Mesothelial cell of epicardium (in vitro differentiated cells): ENCODE data around the gene BRSK2. TPM values are rescaled to one million over a fixed set of nuclear protein-coding genes. Genes with fewer than 3 reads are reported as not detected.
"Not testable (repeated sequence)": the region's sequence is repeated elsewhere in the genome, so short reads cannot be mapped to it uniquely, and the experiment has no call there.

Experiments
- DNase-seq, 2 experiments: peaks; one replicate each; pipeline ENCODE4 v3.0.0; 2021; ENCODE audit warnings: low spot score in 2 of 2; ENCODE audit not compliant: unreplicated experiment in 2 of 2
- H3K27ac Mint-ChIP-seq: 2 replicates; pipeline ENCODE4 v1.8.0; 2021; ENCODE audit warnings: mixed read lengths
- H3K27me3 Mint-ChIP-seq: 2 replicates; pipeline ENCODE4 v1.8.0; 2021; ENCODE audit warnings: low read depth, mixed read lengths
- H3K36me3 Mint-ChIP-seq: 2 replicates; pipeline ENCODE4 v1.8.0; 2021; ENCODE audit warnings: mixed read lengths
- H3K4me1 Mint-ChIP-seq: 2 replicates; pipeline ENCODE4 v1.8.0; 2021; ENCODE audit warnings: mixed read lengths
- H3K4me3 Mint-ChIP-seq: 2 replicates; pipeline ENCODE4 v1.8.0; 2021; ENCODE audit warnings: mild to moderate bottlenecking, moderate library complexity, mixed read lengths
- H3K9me3 Mint-ChIP-seq: 2 replicates; pipeline ENCODE4 v1.8.0; 2021; ENCODE audit warnings: mixed read lengths
- CTCF ChIP-seq: fragments of 200-600 bp; sonication (generic); IDR thresholded peaks from one replicate; pipeline ENCODE4 v1.5.0; 2021; ENCODE audit warnings: antibody characterized with exemption; ENCODE audit not compliant: unreplicated experiment
- total RNA-seq: library from RNA; stranded (reverse); gene quantifications from 3 replicates; pipeline ENCODE4 v1.2.1, GENCODE V29; 2021

BRSK2 gene
- total RNA-seq, 1 donor from 2014 or later = 4.9 TPM

DNA sequence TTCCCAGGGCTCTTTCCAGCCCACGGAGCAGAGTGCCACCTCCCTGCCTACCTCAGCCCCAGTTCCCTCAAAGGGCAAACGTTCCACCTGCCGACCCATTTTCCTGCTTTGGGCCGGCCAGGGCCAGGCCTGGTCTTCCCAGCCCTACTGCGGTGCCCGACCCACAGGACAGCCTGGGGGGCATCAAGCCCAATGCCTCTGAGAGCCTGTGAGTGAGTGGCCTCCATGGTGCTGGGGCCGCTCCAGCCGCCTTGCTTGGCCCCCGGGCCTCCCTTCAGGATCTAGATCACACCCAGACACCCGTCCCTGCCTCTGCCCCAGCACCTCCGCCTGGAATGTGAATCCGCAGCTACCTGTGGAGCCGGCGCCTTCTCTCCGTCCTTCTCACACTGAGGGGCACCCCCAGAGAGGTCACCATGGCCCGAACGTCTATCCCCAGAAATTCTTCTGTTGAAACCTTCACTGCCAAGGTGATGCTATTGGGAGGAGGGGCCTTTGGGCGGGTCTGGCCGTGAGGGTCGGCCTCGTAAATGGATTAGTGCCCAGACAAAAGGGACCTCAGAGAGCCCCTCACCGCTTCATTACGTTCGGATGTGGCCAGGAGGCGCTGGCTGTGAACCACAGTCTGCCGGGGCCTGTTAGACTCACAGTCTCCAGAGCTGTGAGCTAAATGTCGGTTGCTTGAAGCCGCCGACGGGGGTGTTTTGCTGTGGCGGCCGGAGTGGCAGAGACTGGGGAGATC lies 36.2 kb upstream of the BRSK2 start:
- H3K9me3 Mint-ChIP-seq = no peaks in the 10 kb centered on the region
- peaks cover 7% of the 10 kb centered on the region for H3K4me1 Mint-ChIP-seq
- TF ChIP-seq CTCF = no peak
- H3K27me3 Mint-ChIP-seq = peaks cover 24% of the 10 kb centered on the region
- DNase-seq = no peak
- H3K27ac Mint-ChIP-seq = no peak overlapping the region
- no peak overlapping the region for H3K4me3 Mint-ChIP-seq
- no peaks in the 10 kb centered on the region for H3K36me3 Mint-ChIP-seq

- H3K9me3 Mint-ChIP-seq = no peaks in the 10 kb centered on the region
- DNase-seq = no peak
- no peaks in the 10 kb centered on the region for H3K36me3 Mint-ChIP-seq
- H3K4me3 Mint-ChIP-seq = no peak overlapping the region
- H3K4me1 Mint-ChIP-seq = peaks cover 5% of the 10 kb centered on the region
- no peak overlapping the region for H3K27ac Mint-ChIP-seq
- peaks cover 24% of the 10 kb centered on the region for H3K27me3 Mint-ChIP-seq
- TF ChIP-seq CTCF = no peak
These were observed 35.4 kb upstream of the BRSK2 start for GRCh38 chr11:1354125-1354938.

DNA sequence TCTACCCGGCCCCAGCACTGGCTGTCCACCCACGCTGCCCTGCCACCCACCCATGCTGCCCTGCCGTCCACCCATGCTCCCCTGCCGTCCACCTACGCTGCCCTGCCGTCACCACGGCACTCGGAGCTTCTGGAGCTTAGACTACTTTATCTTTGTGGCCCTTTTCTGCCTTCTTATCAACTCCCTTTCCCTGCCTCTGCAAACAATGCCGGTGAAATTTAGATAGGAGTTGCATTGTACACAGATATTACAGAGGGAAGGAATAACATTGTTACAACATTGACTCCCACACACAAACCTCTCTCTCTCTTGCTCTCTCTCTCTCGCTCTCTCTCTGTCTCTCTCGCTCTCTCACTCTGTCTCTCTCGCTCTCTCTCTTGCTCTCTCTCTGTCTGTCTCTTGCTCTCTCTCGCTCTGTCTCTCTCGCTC lies 33.7 kb upstream of the BRSK2 start:
- H3K27ac Mint-ChIP-seq = no peak overlapping the region
- no peaks in the 10 kb centered on the region for H3K9me3 Mint-ChIP-seq
- H3K36me3 Mint-ChIP-seq = no peaks in the 10 kb centered on the region
- no peak for DNase-seq
- no peak overlapping the region for H3K4me3 Mint-ChIP-seq
- H3K4me1 Mint-ChIP-seq = peaks cover 5% of the 10 kb centered on the region
- H3K27me3 Mint-ChIP-seq = peaks cover 26% of the 10 kb centered on the region
- no peak for TF ChIP-seq CTCF

DNA sequence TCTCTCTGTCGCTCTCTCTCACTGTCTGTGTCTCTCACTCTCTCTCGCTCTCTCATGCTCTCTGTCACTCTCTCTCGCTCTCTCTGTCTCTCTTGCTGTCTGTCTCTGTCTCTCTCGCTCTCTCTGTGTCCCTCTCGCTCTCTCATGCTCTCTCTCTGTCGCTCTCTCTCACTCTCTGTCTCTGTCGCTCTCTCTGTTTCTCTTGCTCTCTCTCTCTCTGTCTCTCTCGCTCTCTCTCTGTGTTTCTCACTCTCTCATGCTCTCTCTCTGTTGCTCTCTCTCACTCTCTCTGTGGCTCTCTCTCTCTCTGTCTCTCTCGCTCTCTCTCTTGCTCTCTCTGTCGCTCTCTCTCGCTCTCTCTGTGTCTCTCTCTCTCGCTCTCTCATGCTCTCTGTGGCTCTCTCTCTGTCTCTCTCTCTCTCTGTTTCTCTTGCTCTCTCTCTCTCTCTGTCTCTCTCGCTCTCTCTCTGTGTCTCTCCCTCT lies 33.2 kb upstream of the BRSK2 start:
- no peak for TF ChIP-seq CTCF
- Mint-ChIP-seq H3K36me3 (no peaks in the 10 kb centered on the region), H3K27me3 (peaks cover 26% of the 10 kb centered on the region), H3K4me3 (no peak overlapping the region), H3K4me1 (peaks cover 5% of the 10 kb centered on the region), H3K9me3 (no peaks in the 10 kb centered on the region), H3K27ac (no peak overlapping the region)
- no peak for DNase-seq

- H3K27ac Mint-ChIP-seq = no peak overlapping the region
- no peaks in the 10 kb centered on the region for H3K36me3 Mint-ChIP-seq
- H3K4me1 Mint-ChIP-seq = peaks cover 5% of the 10 kb centered on the region
- H3K4me3 Mint-ChIP-seq = no peak overlapping the region
- no peaks in the 10 kb centered on the region for H3K9me3 Mint-ChIP-seq
- DNase-seq = no peak
- no peak for TF ChIP-seq CTCF
- H3K27me3 Mint-ChIP-seq = peaks cover 25% of the 10 kb centered on the region
These were observed 31.4 kb upstream of the BRSK2 start for GRCh38 chr11:1358286-1358685.

GRCh38 chr11:1358931-1359330 lies 30.8 kb upstream of the BRSK2 start:
- not testable (repeated sequence) for H3K4me3 Mint-ChIP-seq, H3K27ac Mint-ChIP-seq, DNase-seq, H3K4me1 Mint-ChIP-seq, H3K36me3 Mint-ChIP-seq, H3K9me3 Mint-ChIP-seq
- H3K27me3 Mint-ChIP-seq = peaks cover 29% of the 10 kb centered on the region
